Subcutaneous adipose tissue (tissue), 4 donors: Measurements from ENCODE around the gene EIF5A2. TPM values are rescaled to one million over a fixed set of nuclear protein-coding genes. Genes with fewer than 3 reads are reported as not detected.

Experiments
- CTCF ChIP-seq: fragments of 450-650 bp; IDR thresholded peaks from one replicate; pipeline ENCODE4 v1.5.1; 2016; ENCODE audit warnings: low read depth, mild to moderate bottlenecking, control low read depth, antibody characterized with exemption, moderate library complexity
- total RNA-seq, 4 donors: library from RNA; depleted of rRNA; stranded (reverse); fragments of >200 nt; gene quantifications; one replicate each; pipeline ENCODE4 v1.1.0, GENCODE V29; 2016

Gene EIF5A2
- total RNA-seq, 4 donors from 2014 or later = 3.7 to 7.7 (median 4.0) TPM

- no peak for TF ChIP-seq CTCF
These were observed 18.8 kb downstream of the EIF5A2 start for GRCh38 chr3:170889630-170890029.

DNA sequence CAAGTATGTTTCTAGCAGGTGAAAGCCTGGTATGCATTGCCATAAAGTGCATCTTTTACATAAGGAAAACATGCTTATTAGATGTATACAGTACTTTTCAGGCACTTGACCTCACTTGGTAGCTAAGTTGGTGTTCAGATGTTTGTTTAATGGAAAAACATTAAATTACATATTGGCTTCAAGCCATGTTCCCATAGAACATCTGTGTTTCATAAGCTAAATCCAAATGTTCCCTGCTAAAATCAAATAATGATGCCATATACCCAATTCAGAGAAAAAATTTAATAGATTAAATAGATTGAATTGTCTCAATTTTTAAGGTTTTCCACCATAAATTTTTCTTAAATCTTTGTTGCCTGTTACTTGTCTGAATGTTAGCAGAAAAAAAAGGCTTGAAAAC, 19.3 kb downstream of the EIF5A2 start:
- no peak for TF ChIP-seq CTCF

DNA sequence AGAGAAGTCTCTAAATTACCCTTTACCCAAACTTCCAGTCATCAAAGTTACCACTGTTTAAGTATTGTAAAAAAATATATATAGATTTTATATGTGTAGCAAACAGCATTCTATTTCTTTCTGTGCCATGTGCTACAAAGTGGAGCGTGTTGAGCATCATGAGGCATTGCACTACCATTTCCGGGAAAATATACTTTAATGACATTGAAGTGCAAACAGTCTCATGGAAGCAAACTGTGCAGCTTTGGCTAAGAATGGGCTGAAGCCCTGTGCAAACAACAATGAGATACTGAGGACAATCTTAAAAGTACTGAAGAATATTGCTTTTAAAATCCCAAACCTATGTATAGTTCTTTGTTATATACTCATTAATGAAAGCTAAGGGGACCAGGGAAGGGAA, 31.9 kb downstream of the EIF5A2 start:
- TF ChIP-seq CTCF = no peak

- TF ChIP-seq CTCF = no peak
These were observed 38.5 kb downstream of the EIF5A2 start, which contains the start of gene RPL22L1 for GRCh38 chr3:170869645-170870593. RPL22L1 (minus strand) TSS chr3:170870195; CDS start chr3:170870167, 28 bp downstream.

DNA sequence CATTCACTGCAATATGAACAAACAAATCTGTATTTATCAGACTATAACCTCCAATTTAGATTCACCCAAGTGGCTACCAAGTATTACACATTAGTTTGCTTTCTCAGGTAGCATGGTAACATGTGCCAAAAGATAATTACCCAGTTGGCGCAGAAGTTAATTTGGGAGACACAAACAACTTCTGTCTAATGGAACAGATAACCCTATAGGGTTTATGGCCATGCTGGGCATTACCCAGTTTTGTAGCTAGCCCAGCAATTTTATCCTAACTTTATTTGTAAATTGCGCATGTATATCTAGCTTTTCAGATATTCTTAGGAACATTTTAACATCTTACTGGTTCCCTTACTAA, 39.2 kb downstream of the EIF5A2 start:
- TF ChIP-seq CTCF = no peak

DNA sequence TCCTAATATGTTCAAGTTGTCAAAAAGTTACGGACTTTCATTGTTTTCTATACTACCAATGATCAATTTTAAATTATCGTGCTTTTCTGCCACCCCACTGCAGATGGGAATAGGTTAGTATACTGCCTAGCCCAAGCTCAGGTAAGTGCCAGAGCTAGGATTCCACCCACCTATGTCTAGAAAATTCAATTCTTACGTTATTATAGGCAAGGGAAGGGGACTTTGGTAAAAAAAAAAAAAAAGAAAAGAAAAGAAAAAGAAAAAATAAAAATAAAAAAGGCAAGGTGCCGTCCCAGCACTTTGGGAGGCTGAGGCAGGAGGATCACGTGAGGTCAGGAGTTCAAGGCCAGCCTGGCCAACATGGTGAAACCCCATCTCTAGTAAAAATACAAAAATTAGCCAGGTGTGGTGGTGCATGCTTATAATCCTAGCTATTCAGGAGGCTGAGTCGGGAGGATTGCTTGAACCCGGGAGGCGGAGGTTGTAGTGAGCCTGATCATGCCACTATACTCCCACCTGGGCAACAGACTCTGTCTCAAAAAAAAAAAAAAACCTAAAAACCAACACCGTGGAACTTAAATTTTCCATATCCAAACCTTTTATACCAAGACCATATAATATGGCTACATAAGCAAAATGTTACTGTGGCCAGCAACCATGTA, 39.7 kb downstream of the EIF5A2 start:
- TF ChIP-seq CTCF = no peak

DNA sequence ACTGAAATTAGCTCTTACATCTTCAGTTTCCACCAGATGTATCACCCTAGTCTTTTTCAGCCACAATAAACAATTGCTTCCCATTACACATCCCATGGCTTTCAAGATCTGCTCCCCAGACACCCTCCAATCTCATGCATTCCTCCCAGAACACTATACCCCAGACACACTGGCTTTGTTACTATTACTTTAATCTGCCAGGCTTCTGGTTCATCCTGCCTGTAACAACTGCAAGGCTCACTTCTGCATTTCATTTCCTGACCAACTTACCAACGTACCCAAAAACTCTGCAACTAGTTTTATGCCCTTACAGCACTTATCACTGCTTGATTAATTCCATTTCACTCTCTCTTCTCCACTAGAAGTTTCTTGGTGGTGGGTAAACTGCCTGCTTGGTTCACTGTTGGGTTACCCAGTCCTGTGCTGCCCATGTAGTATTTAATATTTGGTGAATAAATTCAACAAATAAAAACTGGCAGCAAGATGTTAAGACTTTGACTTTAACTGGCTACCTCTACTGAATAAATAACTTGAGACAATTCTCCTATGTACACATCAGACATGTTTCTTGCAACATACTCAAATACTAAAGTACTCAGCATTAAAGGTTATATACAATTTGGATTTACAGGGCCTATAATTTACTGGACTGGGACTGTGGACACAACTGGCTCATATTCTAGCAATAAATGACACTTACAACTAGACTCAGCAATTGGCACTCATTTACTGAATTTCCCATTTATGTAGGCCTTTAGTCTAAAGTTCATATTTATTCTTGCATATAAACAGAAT, 41.1 kb downstream of the EIF5A2 start:
- no peak for TF ChIP-seq CTCF
